ENCODE measurements around the gene IGLON5.

Gene IGLON5

GRCh38 chr19:51311351-51312257 lies at the start of gene IGLON5:
Gene IGLON5, plus strand, starts transcription at chr19:51311644. Its CDS starts 204 bp downstream, at chr19:51311848.
- DNase-seq (ENCODE audit: low read depth, low spot score), result no peak

DNA sequence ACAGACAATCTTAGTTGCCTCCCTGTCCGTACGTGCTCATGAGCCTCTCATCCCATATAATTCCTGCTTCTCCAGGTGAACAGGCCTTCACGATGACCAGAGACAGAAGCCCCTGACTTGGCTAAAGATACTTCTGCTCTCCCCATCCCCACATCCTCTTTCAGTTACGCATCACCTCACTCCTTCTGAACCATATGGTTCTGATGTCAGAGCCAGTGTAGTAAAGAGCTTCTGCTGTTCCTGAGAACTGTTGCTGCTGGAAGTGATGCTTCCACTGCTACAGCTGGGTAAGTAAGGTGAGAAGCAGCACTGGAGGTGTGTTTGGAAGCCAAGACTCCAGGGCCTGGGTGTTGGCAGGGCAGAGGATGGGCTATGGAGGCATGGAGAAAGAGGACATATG lies 47.6 kb upstream of the IGLON5 start:
- DNase-seq (ENCODE audit: low read depth, low spot score), result no peak

DNA sequence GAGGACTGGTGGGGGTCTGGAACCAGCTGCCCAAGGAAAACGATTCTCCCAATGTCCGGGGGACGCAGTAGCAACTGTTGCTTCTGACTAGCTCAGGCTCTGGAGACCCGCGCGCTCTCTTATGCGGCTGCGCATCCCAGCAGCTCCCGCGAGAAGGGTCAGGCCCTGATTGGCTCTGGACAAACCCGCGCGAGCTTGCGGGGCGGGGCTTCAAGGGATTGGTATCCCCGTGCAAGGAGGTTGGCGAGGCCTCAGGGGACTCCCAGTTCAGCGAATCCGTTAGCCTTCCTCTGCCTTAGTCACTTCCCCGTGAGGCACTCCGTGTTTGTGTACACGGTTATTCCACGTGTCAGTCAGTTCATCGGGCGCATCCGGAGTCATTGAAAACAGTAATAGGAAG lies 40.4 kb upstream of the IGLON5 start:
- DNase-seq (ENCODE audit: low read depth, low spot score), result no peak

GRCh38 chr19:51272183-51272810 lies 39.1 kb upstream of the IGLON5 start:
- DNase-seq (ENCODE audit: low read depth, low spot score), result no peak

GRCh38 chr19:51274049-51274770 lies 37.2 kb upstream of the IGLON5 start:
- DNase-seq (ENCODE audit: low read depth, low spot score), result no peak

DNA sequence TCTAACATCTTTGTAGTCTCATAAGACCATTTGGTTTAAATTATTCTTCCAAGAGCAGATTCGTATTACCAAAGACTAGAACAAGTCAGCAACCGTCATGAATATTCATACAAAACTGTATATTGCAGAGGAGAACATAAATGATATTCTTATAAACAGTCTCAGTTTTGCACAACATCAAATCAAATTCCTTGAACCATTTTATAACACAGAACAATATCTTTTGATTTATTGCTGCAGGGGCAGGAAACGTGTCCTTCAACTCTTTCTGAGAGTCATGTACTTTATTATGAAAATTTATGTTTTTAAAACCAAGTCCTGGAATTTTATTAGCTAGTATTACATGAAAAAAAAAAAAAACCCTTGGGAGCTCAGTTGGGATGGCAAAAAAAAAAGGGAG lies 34.3 kb upstream of the IGLON5 start:
- DNase-seq (ENCODE audit: low read depth, low spot score), result no peak

DNA sequence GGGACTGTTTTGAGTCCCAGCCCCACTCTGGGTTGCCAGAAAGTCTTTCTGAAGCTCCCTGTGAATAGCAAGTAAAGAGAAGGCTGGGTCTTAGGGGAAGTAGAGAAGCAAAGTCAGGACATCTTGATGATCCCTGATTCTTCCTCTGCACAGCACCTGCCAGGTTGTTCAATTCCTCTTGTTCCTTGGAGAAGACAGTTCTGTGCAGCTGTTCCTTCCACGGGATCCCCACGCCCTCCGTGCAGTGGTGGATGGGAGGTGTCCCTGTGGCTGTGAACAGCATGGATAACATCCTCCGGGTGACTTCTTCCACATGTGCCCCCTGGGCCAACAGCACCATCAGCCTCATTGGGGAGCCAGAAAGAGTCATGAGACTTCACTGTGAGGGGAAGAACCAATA lies 29.1 kb upstream of the IGLON5 start:
- no peak for DNase-seq (ENCODE audit: low read depth, low spot score)

GRCh38 chr19:51285682-51286081 lies 25.8 kb upstream of the IGLON5 start:
- no peak for DNase-seq (ENCODE audit: low read depth, low spot score)

DNA sequence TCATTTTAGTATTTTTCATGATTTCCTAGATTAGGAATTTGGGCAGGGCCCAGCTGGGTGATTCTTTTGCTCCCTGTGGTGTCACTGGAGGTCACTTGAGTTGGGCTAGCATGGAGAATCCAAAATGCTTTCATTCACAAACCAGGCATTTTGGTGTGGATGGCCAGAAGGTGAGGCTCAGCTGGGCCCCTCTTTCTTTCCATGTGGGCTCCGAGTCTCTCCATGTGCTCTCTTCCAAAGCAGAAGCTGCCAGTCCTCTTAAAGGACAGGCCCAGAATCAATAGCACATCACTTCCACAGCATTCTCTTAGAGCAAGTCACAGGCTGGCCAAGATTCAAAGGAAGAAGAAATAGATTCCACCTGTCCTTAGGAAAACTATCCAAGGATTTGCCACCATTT lies 21.8 kb upstream of the IGLON5 start:
- no peak for DNase-seq (ENCODE audit: low read depth, low spot score)

GRCh38 chr19:51292971-51293370 lies 18.5 kb upstream of the IGLON5 start:
- no peak for DNase-seq (ENCODE audit: low read depth, low spot score)

GRCh38 chr19:51293571-51294210 lies 17.8 kb upstream of the IGLON5 start:
- DNase-seq (ENCODE audit: low read depth, low spot score), result no peak

DNA sequence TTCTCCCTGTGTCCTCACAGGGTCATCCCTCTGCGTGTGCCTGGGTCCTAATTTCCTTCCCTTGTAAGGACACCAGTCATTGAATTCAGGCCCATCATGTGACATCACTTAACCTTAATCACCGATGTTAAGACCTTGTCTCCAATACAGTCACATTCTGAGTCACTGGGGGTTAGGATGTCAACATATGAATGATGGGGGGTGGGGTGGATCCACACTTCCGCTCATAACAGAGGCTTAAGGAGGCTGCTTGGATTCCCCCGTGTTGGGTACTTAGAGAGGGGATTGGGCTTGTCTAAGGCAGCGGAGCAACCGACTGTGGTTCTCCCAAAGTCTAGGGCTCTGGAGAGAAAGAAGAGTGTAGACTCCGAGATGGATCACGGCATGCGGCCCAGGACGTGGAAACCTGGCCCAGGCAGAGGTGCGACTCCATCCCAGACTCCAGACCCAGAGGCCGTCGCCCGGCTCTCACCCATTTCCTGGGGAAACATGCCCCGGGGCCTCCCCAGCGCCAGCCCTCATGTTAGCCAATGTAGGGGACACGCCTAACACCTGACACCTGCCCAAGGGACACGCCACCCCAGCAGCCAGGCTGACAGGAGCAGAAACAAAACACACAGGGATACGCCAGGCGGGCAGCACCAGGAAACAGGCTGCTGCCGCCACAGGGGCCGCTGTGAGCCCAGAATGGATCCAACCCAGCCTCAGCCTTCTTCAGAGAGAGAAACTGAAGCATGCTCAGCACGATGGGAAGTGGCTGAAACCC lies 17.1 kb upstream of the IGLON5 start:
- DNase-seq (ENCODE audit: low read depth, low spot score), result no peak

- DNase-seq (ENCODE audit: low read depth, low spot score), result no peak
Observed at GRCh38 chr19:51294977-51295375, 16.5 kb upstream of the IGLON5 start.

DNA sequence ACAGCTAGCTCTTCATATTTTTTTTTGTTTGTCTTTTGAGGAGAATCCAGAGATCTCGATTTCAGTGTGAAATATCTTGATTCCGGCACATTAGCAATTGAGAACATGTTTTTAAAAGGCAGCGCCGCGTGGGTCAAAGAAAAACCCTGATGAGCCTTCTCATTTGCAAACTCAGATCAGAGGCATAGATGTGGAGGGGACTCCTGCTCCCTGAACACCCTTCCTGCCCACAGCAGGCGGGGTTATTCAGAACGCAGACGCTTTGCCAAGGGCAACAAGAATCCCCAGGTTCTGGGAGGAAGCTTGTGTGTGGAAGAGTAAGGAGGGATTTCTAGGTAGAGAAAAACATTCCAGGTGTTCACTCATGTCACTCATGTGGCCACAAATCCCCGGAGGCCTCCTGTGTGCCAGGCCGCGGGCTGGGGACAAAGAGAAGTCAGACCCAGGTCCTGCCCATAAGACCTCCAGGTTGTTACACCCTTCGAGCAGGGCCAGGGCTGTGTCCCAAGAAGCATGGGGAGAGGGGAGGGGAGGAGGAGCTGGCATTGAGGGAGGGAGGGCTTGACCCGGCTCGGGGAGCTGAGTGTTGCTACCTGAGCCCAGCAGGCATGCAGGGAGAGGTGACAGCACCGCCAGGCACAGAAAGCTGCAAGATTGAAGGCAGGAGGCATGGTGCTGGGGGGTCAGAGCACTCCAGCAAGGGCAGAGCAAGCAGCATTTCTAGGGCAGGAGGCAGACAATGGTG lies 15.9 kb upstream of the IGLON5 start:
- no peak for DNase-seq (ENCODE audit: low read depth, low spot score)

GRCh38 chr19:51296336-51297093 lies 14.9 kb upstream of the IGLON5 start:
- DNase-seq (ENCODE audit: low read depth, low spot score), result no peak

DNA sequence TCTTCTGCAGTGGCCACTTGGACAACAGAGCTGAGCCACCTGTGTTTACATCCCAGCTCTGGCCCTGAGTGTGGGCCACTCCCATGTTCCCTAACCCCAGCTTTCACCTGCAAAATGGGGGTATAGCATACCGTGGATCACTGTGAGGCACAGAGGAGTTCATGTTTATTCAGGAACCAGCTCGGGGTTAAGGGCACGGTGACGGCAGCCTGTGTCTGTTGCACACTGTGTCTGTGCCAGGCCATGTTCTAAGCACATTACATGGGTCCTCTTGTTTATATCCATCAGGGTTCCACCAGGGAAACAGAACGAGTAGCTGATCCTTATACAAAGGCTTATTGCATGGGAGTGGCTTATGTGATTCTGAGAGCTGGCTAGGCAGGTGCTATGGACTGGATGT lies 14.0 kb upstream of the IGLON5 start:
- no peak for DNase-seq (ENCODE audit: low read depth, low spot score)

GRCh38 chr19:51301266-51301665 lies 10.2 kb upstream of the IGLON5 start:
- DNase-seq (ENCODE audit: low read depth, low spot score), result no peak

GRCh38 chr19:51305479-51305878 lies 6.0 kb upstream of the IGLON5 start:
- no peak for DNase-seq (ENCODE audit: low read depth, low spot score)

DNA sequence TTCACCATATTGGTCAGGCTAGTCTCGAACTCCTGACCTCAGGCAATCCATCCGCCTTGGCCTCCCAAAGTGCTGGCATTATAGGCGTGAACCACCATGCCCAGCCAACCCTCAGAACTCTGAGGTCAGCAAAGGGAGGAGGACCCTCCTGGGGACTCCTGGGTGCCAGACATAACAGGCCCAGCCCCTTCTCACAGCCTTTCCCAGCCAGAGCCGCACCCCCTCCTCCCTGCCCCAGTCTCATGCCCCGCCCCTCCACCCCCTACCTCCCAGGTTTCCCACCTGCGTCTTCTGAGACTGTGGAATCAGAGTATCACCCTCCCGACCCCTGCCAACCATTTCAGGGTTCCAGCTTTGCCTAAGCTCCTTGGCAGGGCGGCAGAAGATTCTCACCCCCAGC lies 5.2 kb downstream of the IGLON5 start:
- DNase-seq (ENCODE audit: low read depth, low spot score), result no peak

GRCh38 chr19:51317376-51317775 lies 5.9 kb downstream of the IGLON5 start:
- DNase-seq (ENCODE audit: low read depth, low spot score), result no peak
